Stimulated activated CD4-positive, alpha-beta T cell treated with anti-CD3 and anti-CD28 coated beads, Interleukin-15, amount 100 ng/mL, for 1 hour (primary cell): Measurements from ENCODE around the gene PDE4D.
"Not testable (repeated sequence)": the region's sequence is repeated elsewhere in the genome, so short reads cannot be mapped to it uniquely, and the experiment has no call there.

ENCODE experiments used
- DNase-seq, 2 donors: peaks; one replicate each; pipeline ENCODE4 v3.0.0-alpha.2; 2020; ENCODE audit warnings: low read depth in 1 of 2, low spot score in 1 of 2

Gene PDE4D

GRCh38 chr5:59711310-59711709 is 182.2 kb downstream of the PDE4D start:
- no peak for DNase-seq

DNA sequence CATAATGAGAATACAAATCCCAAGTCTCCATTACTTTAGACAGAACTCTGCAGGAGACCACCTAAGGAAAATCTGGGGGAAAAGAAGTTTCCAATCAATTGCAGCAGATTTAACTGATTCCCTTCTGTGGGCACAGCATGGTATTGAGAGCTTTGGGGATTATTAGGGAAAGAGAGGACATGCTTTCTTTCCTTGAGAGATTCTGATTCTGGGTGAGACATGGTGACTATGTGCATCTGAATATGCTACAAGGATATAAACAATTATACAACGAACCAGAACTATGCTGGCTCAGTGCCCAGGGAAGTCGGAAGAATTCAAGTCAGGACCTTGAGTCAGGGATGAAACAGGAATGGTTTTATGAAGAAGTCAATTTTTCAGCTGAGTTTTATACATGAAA is 183.7 kb downstream of the PDE4D start:
- no peak for DNase-seq

GRCh38 chr5:59709346-59709821 is 184.1 kb downstream of the PDE4D start:
- DNase-seq: no peak

DNA sequence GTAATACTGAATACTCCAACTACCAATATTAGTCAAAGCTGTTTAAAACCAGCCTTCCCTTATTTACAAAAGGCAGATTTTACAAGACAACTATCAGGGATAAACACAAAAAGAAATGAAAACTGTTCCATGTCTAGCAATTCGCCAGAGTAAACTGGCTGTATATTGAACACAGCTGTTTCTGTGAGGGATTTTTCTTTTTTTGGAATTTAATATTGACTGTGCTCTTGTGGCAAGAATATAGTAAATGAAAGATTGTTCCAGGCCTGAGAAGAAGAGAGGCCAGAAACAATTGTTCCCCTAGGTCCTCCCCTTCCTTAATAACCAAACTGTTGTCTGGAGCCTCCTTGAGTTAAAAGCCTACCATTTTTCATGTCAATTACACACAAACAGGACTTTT is 188.6 kb downstream of the PDE4D start:
- DNase-seq: no peak

GRCh38 chr5:59703789-59704188 is 189.7 kb downstream of the PDE4D start:
- no peak for DNase-seq

DNA sequence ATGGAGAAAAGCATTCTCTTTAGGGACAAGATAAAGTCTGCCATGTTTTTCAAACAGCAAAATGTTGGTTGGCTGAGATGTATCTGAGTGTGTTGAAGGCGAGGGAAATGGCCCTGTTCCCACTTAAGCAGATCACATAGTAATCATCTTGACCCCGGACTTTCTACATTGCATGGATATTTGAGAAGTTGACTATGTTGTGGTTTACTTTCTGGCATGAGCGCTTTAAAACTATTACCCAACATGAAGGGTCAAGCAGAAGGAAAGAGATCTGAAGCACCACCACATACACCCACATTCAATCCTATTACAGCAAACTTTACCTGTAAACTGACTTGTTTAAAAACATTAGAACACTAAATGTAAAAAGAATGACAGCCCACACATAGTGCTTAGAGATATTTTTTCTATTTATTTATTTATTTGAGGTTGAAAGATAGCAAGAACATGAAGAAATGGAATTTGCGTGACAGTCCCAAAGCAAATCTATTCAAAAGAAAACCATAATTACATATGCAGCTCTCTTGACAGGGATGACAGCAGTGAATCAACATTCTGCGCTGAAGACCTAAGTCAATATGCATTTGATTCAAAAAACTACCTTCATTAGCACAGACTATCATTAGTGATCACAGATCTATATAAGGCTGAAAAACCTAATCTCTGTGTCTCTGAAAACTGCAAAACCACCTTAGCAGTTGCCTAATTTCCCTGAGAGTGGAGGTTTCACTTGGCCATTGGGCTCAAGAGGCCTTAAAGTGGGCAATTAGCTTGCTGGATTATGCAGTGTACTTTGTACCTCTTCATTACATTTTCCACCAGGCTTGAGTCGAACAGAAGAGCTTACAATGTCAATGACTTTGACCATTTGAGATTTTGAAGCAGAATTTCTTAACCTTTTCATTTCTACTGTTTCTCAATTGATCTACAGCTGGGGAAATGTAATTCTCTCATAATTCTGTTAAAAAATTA is 195.0 kb downstream of the PDE4D start:
- no peak for DNase-seq

DNA sequence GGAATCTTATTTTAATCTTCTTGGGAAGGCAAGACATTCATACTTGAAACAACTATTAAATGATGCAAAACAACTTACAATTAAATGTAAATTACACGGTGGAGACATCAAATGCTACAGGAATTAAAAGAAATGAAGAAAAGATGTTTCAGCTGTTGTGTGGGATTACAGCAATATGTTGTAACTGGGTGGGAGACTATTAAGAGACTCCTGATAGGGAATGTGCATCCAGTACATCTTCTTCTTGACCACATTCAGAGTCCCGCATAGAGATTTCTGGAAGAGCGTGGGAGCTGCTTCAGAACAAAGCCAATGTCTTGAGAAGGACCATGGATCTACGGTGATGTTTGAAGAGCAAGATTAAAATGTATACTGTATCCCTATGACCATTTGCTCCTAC is 199.1 kb downstream of the PDE4D start:
- no peak for DNase-seq

GRCh38 chr5:59693492-59694309 is 199.8 kb downstream of the PDE4D start:
- no peak for DNase-seq

- DNase-seq: no peak
Measured at GRCh38 chr5:59685793-59686192, 207.7 kb downstream of the PDE4D start.

- no peak for DNase-seq
Measured at GRCh38 chr5:59685191-59685530, 208.4 kb downstream of the PDE4D start.

DNA sequence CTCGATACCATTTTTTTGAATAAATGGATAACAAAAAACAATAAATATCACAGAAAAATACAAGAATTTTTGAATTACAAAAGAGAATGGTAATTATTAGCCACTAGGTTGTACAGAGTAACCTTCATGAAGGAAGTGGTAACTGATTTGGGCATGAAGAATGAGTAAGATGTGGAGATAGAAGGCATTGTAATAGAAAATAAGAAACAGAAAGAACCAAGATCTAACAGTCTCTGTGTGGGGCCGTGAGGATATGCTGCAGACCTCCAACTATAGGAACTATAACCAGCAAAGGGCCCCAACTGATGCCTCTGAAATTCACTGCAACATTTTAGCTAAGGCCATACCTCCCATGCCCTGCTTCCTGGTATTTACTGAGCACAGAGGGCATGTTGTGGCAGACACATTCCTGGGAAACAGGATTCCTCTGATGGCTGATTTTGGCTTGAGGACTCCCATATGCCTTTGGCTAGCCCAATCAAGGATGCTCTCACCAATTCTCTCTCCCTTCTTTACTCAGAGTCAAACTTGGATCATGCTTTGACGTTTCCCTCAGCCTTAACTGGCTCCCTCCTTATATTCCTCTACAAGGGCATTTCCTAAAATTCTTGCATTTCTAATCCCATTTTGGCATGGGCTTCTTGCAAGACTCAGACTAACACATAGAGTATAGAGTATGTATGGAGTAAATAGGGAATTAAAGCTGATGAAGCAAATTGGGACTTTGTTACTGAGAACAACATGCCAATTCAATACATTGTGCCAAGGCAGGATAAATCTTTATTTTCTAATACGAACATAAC is 208.9 kb downstream of the PDE4D start:
- no peak for DNase-seq

DNA sequence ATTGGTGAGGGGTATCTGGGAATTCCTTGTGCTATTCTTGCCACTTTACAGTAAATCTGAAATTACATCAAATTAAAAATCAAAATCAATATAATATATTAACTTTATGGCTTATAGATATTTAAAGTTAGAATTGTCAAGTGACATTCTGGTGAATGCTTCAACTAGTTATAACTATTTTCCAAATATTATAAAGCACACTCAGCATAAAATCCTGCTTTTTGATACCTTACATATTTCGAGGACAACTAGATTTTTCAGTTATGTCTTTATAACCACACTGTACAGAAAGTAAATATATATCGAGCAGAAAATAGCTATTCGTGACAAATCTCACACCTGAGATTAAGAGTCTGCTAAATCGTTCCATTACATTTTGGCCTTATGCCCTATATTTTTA is 210.2 kb downstream of the PDE4D start:
- DNase-seq: no peak

DNA sequence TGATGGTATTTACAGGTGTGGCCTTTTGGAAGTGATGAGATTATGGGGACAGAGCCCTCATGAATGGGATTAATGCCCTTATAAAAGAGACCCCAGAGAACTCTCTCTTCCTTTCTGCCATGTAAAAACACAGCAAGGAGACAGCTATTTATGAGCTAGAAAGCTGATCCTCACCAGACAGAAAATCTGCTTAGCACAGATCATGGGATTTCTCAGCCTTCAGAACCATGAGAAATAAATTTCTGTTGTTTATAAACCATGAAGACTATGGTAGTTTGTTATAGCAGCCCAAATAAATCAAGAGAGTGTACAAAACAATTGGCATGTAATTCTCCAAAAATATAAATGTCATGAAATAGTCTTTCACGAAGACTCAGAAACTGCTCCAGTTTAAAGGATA is 211.0 kb downstream of the PDE4D start:
- DNase-seq: no peak

DNA sequence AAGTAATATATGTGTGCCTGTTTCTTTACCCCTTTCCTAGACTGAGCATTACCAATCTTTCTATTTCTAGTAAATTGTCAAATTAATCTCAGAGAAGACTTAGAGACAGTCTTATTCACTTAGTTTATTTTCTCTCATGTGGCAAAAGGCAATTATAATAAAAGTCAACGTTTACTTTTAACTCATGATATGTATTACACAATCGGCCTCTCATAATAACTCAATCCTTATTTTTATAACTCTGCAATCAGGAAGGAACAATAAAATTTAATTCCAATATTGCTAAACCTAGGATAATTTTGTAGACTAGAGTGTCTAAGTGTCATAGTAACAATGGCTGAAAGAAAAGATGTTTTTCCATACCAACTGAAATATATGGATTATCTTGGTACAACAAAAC is 214.6 kb downstream of the PDE4D start:
- DNase-seq: no peak

DNA sequence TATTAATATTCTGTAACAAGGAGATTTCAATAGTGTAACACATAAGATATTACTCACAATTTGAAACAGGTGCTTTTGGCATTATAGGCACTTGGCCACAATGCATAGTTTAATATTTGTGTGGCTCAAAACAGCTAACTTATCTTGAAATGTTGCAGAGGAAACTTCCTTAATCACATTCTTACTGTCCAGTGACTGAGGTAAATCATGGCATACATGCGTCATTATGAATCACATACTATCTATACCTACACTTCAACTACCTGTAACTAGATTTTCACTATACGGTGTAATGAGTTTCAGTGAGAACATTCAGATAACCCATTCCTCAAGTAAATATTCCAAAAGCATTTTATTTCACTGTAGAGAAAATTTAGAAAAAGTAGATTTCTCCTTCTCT is 218.8 kb downstream of the PDE4D start:
- DNase-seq: no peak

DNA sequence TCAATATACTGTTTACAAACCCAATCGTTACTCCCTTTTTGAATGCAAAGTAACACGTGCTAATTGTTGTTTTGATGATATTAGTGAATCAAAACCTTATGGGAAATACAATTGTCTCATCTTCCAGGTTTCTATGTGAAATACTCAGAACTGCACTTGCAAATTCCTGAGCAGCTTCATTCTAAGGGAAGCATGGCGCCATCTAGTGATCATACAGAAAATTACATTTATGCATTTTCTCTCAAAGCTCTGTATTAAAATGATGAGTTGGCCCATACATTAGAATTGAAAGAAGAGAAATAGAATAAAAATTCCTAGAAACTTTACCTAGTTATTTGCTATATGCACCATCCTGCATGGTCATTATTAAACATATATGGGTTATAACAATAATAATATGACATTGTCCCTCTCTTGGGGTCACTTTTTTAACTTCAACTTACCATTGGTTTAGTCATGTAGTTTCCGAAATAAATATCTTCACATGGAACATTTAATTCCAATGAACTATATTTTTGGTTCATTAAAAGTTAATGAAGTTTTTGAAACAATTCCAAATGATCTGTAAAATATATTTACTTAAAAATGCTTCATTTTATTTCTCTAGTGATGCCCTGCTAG is 220.0 kb downstream of the PDE4D start:
- DNase-seq: no peak

- no peak for DNase-seq
Measured at GRCh38 chr5:59666440-59667068, 227.0 kb downstream of the PDE4D start.

DNA sequence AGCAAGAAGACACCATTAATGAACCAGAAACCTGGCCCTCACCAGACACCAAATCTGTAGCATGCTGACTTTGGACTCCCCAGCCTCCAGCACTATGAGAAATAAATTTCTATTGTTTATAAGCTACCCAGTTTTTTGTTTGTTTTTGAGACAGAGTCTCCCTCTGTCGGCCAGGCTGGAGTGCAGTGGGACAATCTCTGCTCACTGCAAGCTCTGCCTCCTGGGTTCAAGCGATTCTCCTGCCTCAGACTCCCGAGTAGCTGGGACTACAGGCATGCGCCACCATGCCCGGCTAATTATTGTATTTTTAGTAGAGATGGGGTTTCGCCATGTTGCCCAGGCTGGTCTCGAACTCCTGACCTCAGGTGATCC is 227.7 kb downstream of the PDE4D start:
- DNase-seq: not testable (repeated sequence)

- DNase-seq: no peak
Measured at GRCh38 chr5:59665086-59665831, 228.3 kb downstream of the PDE4D start.
